Dermis blood vessel endothelial cell (primary cell): Measurements from ENCODE around the gene RRM1. TPM values are rescaled to one million over a fixed set of nuclear protein-coding genes. Genes with fewer than 3 reads are reported as not detected.

ENCODE experiments used
- DNase-seq: peaks from one replicate; pipeline ENCODE4 v3.0.0; 2010
- total RNA-seq: library from RNA; depleted of rRNA; stranded (reverse); fragments of >200 nt; gene quantifications from 2 replicates; pipeline ENCODE4 v1.2.3, GENCODE V29; 2014

RRM1 gene
- total RNA-seq, 1 donor from 2014 or later = 68.8 TPM

DNA sequence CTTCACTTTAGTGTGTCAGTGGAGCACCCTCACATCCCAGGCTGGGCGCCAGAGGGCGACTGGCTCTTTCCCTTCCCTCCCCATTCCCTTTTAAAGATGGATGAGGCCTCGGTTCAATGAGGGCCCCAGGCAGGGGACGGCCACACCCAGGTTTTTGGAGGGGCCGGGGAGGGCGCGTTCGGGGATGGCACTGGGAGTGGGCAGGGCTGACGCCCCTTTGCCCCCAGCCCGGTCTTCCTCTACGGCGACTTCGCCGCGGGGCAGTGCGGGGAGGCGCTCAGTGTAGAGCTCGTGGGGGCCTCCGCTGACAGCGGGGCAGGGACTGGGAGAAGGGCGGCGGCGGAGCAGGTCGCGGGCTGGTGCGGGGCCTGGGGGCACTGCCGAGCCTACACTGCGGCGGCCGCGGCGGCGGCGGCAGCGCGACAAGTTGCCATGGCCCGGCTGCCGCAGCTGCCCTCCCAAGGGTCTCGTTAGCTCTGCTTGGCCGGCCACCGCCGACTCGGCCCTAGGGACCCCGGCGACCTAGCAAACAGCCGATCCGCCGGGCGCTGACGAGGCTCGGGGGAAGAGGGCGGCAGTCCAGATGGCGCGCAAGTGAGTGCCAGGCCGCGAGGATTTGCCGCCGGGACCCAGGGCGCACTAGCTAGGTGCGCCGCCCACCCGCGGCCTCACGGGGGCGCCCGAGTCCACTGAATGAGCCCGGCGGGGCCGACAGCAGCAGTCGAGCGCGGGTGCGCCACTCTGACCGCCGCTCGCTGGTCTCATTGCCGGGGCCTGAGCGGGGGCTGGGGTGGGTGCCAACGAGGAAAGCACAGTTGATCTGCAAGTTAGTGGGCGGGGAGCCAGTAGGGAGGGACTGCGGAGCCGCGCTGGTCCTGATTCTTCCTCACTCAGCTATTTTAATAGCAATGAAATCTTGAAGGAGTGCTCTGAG lies 92.7 kb downstream of the RRM1 start:
- DNase-seq = peak; percentile 84

Other genes starting within 250 kb of the RRM1 start
- gene STIM1, start 239.1 kb upstream of the RRM1 start, total RNA-seq = 31.5 and 39.3 TPM in 2 replicates